ENCODE data around the gene PSMG4.

The PSMG4 gene

GRCh38 chr6:3221578-3221977 lies 37.2 kb upstream of the PSMG4 start:
- TF ChIP-seq CTCF (IDR thresholded peaks at IDR 0.05; ENCODE audit: low read depth, low read length, poor library complexity, severe bottlenecking) (no peak), EZH2phosphoT487 (IDR thresholded peaks at IDR 0.05; ENCODE audit: borderline replicate concordance, low read length) (no peak)

DNA sequence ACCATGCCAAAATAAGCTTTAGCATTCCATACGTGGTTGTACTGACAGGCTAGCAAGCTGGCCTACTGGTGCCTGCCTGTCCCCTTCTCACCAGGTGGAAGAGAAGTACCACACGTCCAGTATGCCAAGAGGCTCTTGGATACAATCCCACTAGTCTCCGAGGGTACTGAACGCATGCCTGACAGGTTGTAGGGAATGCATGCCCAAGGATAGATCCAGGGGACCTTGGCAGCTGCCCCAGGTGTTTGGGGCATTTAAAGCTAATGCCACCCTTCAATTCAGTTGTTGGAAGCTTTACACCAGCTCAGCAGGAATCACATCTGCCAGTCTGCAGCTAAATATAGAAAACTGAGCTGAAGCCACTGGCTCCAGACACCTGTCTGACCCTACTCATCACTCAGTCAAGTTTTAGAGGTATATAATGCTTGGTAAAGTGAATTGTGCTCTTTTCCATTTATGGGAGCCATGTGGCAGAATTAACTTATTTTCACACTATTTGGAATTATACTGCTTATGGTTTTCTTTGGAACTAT lies 36.2 kb upstream of the PSMG4 start:
- no peak overlapping the region for H3K4me2 ChIP-seq (ENCODE audit: low read length)
- no peak for TF ChIP-seq CTCF (IDR thresholded peaks at IDR 0.05; ENCODE audit: low read depth, low read length, poor library complexity, severe bottlenecking)
- TF ChIP-seq EZH2phosphoT487 (IDR thresholded peaks at IDR 0.05; ENCODE audit: borderline replicate concordance, low read length), result no peak
- peaks cover 35% of the 10 kb centered on the region for H3K4me1 ChIP-seq (ENCODE audit: control insufficient read depth, low read length)
- no peak overlapping the region for H3K4me3 ChIP-seq (ENCODE audit: low read length)
- H3K9me2 ChIP-seq (replicated peaks; ENCODE audit: control insufficient read depth, low read length), result no peaks in the 10 kb centered on the region
- peaks cover 50% of the 10 kb centered on the region for H3K27me3 ChIP-seq (ENCODE audit: control insufficient read depth, low read length)
- H4K20me1 ChIP-seq (ENCODE audit: control insufficient read depth, insufficient read depth, low read depth, low read length), result peaks cover 6% of the 10 kb centered on the region; the same call in 1 of the 2 replicates
- no peaks in the 10 kb centered on the region for H3K9me3 ChIP-seq (ENCODE audit: control insufficient read depth, insufficient read depth, low read length)
- H3K36me3 ChIP-seq (ENCODE audit: control insufficient read depth, low read length), result no peaks in the 10 kb centered on the region
- H3F3A ChIP-seq (ENCODE audit: control insufficient read depth, insufficient read depth), result peaks cover 6% of the 10 kb centered on the region; the same call in 1 of the 2 replicates
- no peak overlapping the region for H3K27ac ChIP-seq (ENCODE audit: low read depth, low read length)
- no peaks in the 10 kb centered on the region for H3K79me2 ChIP-seq (ENCODE audit: control insufficient read depth, low read length)

More at GRCh38 chr6:3221578-3221977, 37.2 kb upstream of the PSMG4 start:
- H3F3A ChIP-seq (ENCODE audit: control insufficient read depth, insufficient read depth), result peaks cover 6% of the 10 kb centered on the region; the same call in 1 of the 2 replicates
- H3K9me2 ChIP-seq (replicated peaks; ENCODE audit: control insufficient read depth, low read length), result no peaks in the 10 kb centered on the region
- no peaks in the 10 kb centered on the region for H3K9me3 ChIP-seq (ENCODE audit: control insufficient read depth, insufficient read depth, low read length)
- H3K36me3 ChIP-seq (ENCODE audit: control insufficient read depth, low read length), result no peaks in the 10 kb centered on the region
- no peak overlapping the region for H3K4me2 ChIP-seq (ENCODE audit: low read length)
- no peaks in the 10 kb centered on the region for H3K79me2 ChIP-seq (ENCODE audit: control insufficient read depth, low read length)
- no peak overlapping the region for H3K4me3 ChIP-seq (ENCODE audit: low read length)
- H3K4me1 ChIP-seq (ENCODE audit: control insufficient read depth, low read length), result peaks cover 25% of the 10 kb centered on the region
- peaks cover 6% of the 10 kb centered on the region; the same call in 1 of the 2 replicates for H4K20me1 ChIP-seq (ENCODE audit: control insufficient read depth, insufficient read depth, low read depth, low read length)
- no peak overlapping the region for H3K27ac ChIP-seq (ENCODE audit: low read depth, low read length)
- H3K27me3 ChIP-seq (ENCODE audit: control insufficient read depth, low read length), result peaks cover 40% of the 10 kb centered on the region

GRCh38 chr6:3226042-3226441 lies 32.7 kb upstream of the PSMG4 start:
- TF ChIP-seq CTCF (IDR thresholded peaks at IDR 0.05; ENCODE audit: low read depth, low read length, poor library complexity, severe bottlenecking), result no peak
- TF ChIP-seq EZH2phosphoT487 (IDR thresholded peaks at IDR 0.05; ENCODE audit: borderline replicate concordance, low read length), result no peak
- H3K27me3 ChIP-seq (ENCODE audit: control insufficient read depth, low read length), result peaks cover 60% of the 10 kb centered on the region
- peak overlapping the region; percentile 99; the same call in 1 of the 2 replicates for H3K4me2 ChIP-seq (ENCODE audit: low read length)
- H4K20me1 ChIP-seq (ENCODE audit: control insufficient read depth, insufficient read depth, low read depth, low read length), result peaks cover 14% of the 10 kb centered on the region; the same call in 1 of the 2 replicates
- no peaks in the 10 kb centered on the region for H3K79me2 ChIP-seq (ENCODE audit: control insufficient read depth, low read length)
- H3K9me2 ChIP-seq (replicated peaks; ENCODE audit: control insufficient read depth, low read length), result no peaks in the 10 kb centered on the region
- no peak overlapping the region for H3K27ac ChIP-seq (ENCODE audit: low read depth, low read length)
- H3K36me3 ChIP-seq (ENCODE audit: control insufficient read depth, low read length), result no peaks in the 10 kb centered on the region
- H3K4me1 ChIP-seq (ENCODE audit: control insufficient read depth, low read length), result peaks cover 52% of the 10 kb centered on the region
- peaks cover 11% of the 10 kb centered on the region for H3F3A ChIP-seq (ENCODE audit: control insufficient read depth, insufficient read depth)
- no peaks in the 10 kb centered on the region for H3K9me3 ChIP-seq (ENCODE audit: control insufficient read depth, insufficient read depth, low read length)
- no peak overlapping the region for H3K4me3 ChIP-seq (ENCODE audit: low read length)
